Hindlimb muscle (tissue), 1 donor: ENCODE measurements around the gene ZBTB34. TPM values are rescaled to one million over a fixed set of nuclear protein-coding genes. Genes with fewer than 3 reads are reported as not detected.
A peak's percentile ranks its signal among the peaks of the same experiment; 100 is the strongest.

Experiments
- DNase-seq: peaks from one replicate; pipeline ENCODE4 v3.0.0-alpha.2; 2013
- polyA plus RNA-seq: library from polyadenylated mRNA; unstranded; fragments of 120-200 nt; gene quantifications from one replicate; pipeline ENCODE4 v1.2.1, GENCODE V29; 2013; ENCODE audit not compliant: insufficient read length

ZBTB34 gene
- polyA plus RNA-seq, 1 donor, result 11.0 TPM

DNA sequence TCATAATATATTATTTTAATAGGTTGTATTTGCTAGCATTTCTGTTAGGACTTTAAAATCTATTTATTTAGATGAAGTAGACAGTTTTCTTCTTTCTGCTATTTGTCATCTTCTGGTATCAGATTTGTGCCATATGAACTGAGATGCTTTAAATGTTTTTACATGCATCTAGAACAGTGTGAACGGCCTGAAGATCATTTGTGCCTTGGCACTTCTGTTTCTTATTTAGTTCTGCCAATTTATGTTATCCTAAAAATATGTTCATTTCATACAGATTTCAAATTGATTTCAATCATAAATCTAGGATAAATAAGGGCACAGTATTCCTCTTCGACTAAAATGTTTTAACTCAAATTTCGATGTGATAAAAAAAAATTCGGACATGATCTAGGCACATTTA lies 16.1 kb downstream of the ZBTB34 start:
- no peak for DNase-seq

- no peak for DNase-seq
Measured at GRCh38 chr9:126877418-126877817, 17.0 kb downstream of the ZBTB34 start.

DNA sequence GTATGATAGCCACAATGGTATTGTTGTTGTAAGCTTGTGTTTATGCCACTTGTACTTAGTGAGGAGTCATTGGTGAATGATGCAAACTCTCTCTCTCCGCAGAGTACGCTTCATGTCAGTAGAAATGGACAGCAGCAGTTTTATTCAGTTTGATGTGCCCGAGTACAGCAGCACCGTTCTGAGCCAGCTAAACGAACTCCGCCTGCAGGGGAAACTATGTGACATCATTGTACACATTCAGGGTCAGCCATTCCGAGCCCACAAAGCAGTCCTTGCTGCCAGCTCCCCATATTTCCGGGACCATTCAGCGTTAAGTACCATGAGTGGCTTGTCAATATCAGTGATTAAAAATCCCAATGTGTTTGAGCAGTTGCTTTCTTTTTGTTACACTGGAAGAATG lies 18.8 kb downstream of the ZBTB34 start:
- no peak for DNase-seq

DNA sequence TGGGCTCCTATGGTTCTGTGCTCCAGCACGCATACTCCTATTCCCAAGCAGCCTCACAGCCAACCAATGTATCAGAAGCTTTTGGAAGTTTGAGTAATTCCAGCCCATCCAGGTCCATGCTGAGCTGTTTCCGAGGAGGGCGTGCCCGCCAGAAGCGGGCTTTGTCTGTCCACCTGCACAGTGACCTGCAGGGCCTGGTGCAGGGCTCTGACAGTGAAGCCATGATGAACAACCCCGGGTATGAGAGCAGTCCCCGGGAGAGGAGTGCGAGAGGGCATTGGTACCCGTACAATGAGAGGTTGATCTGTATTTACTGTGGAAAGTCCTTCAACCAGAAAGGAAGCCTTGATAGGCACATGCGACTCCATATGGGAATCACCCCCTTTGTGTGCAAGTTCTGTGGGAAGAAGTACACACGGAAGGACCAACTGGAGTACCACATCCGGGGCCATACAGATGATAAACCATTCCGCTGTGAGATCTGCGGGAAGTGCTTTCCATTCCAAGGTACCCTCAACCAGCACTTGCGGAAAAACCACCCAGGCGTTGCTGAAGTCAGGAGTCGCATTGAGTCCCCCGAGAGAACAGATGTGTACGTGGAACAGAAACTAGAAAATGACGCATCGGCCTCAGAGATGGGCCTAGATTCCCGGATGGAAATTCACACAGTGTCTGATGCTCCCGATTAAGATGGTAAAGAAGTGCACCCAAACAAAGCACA lies 19.9 kb downstream of the ZBTB34 start:
- no peak for DNase-seq

- no peak for DNase-seq
Measured at GRCh38 chr9:126880947-126881332, 20.5 kb downstream of the ZBTB34 start.

GRCh38 chr9:126882746-126883145 lies 22.3 kb downstream of the ZBTB34 start:
- DNase-seq, result no peak

- DNase-seq, result no peak
Measured at GRCh38 chr9:126883636-126884035, 23.2 kb downstream of the ZBTB34 start.

GRCh38 chr9:126885131-126885641 lies 24.7 kb downstream of the ZBTB34 start:
- no peak for DNase-seq

DNA sequence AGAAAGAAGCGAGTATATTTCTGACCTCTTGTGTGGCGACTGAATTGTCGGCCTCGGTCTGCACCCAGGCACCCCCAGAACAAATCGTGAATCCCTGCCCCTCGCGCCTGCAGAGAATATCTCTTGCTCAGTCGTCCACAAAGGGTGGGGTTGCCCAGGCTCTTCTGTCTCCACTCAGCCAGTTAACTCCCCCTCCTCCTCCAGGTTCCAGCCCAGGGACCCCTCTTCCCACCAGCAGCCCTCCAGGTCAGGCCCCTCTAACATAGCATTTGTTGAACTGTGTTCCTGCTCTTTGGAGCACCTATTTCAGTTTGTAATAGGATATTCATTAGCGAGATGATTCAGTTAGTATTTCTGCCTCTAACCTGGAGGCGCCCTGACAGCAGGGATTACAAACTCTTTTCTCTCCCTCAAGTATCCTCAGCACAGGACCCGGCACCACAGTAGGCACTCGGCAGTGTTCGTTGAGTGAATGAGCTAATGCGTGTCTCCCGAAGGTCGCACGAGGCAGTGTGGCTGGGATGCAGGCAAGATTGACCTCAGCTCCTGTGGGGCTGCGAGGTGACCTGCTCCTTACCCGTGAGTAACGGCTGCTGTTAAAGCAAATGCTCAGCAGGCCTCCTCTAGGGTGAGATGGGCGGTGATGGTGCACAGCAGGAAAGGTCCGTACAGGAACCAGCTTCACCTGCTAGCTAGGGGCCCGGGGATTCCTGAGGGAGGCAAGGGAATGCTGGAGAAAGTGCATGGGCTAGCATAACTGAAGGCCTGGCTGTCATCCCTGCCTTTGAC lies 25.8 kb downstream of the ZBTB34 start:
- no peak for DNase-seq

- DNase-seq, result no peak
Measured at GRCh38 chr9:126886897-126887296, 26.5 kb downstream of the ZBTB34 start.

- DNase-seq, result no peak
Measured at GRCh38 chr9:126891676-126892075, 31.2 kb downstream of the ZBTB34 start.

DNA sequence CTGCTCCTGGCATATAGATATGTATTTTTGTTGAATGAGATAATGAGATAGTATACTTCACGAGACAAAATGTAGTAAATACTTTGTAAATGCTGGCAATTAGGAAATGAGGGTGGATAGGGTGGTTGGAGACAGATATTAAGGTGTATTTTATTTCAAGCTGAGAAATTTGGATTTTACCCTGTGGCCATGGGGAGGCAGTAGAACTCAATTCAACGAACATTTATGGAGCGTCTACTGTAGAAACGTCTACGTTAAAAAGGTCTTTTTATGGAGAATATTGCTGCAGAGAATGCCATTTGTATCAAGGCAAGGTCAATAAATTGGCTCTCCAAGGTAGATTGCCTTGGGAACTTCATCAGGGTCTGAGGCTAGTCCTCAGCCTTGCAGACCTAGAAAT lies 32.6 kb downstream of the ZBTB34 start:
- no peak for DNase-seq

- no peak for DNase-seq
Measured at GRCh38 chr9:126894052-126894603, 33.7 kb downstream of the ZBTB34 start.

GRCh38 chr9:126902210-126902609 lies 41.8 kb downstream of the ZBTB34 start:
- DNase-seq, result no peak

GRCh38 chr9:126904586-126904985 lies 44.1 kb downstream of the ZBTB34 start:
- no peak for DNase-seq

GRCh38 chr9:126906091-126906490 lies 45.7 kb downstream of the ZBTB34 start:
- no peak for DNase-seq

DNA sequence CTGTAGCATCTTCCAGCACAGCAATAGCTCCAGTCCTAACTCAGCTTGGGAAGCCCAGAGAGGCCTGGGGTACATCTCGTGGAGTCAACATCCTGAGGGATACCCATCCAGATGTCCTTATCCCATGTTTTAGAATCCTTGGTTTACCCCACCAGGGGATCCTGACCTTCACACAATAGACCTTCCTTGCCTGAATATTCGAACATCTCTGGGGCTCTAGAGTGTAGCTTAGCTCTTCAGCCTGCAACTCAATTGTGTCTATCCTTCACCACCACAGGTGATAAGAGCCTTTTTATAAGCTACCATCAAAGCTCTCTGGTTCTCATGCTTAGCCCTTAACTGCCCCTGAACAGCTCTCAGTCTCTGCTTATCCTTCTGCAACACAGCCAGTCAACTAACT lies 46.6 kb downstream of the ZBTB34 start:
- no peak for DNase-seq

DNA sequence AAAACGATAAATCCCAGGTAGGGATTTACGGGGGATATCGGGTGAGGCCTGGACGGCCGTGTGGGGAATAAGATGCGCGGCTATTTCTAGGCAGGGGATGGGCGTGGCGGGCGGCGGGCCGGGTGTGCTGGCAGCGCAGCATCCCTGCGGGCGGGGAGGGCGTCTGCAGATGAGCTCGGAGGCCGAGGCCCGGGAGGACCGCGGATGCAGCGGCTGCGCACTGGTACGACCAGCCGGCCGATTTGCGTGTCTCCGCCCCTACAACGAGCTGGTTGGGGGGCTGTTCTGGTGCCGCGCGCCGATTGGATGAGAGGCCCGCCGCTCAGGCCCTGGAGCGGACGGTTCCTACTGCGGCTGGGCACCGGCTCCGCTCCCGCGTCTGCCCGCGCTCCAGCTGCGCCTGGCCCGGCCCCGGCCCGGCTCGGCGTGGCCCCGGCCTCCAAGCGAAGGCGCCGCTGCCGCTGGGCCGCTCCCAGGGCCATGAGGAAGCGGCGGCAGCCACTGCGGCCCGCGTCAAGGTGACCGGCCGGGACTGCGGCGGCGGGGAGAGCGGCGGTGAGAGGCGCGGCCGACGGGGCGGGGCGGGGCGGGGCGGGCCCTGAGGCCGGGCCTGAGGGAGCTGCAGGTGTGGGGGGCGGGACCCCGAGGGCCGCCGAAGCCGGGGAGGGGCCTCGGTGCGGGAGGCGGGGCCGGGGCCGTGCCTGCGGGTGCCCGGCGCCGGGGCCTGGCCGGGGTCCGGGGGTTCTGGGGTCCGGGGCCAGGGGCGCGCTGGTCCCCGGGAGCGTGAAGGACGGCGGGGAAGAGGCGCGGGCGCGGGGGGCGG lies 54.2 kb downstream of the ZBTB34 start, which contains the start of gene RALGPS1:
TSS of gene RALGPS1 (plus strand) at position 325 of the 823 bp plus-strand sequence. CDS start 47,508 bp downstream, outside the sequence.
- DNase-seq, result peak; percentile 92

DNA sequence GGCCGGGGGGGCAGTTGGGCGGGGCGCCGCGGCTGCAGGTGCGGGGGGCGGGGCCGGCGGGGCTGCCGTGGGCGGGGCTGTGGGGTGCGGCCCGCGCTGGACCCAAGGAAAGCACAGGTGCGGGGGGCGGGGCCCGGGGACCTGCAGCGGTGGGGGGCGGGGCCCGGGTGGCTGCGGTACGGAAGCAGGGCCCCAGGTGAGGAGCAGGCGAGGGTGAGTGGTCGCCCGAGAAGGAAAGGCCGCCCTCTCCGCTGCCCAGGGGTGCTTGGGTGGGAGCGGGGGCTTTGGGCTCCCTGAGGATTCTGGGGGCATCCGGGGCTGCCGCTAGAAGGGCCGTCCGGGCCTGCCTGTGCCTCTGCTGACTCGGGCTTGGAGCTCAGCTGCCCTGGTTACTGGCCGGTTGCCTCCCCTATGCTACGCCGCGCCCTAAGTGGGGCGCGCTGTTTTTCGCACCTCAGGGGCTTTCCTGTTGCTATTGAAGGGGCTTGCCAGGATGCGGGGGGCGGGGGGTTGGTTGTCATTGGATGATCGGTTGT lies 54.9 kb downstream of the ZBTB34 start:
- DNase-seq, result no peak

- no peak for DNase-seq
Measured at GRCh38 chr9:126915846-126916543, 55.6 kb downstream of the ZBTB34 start.

DNA sequence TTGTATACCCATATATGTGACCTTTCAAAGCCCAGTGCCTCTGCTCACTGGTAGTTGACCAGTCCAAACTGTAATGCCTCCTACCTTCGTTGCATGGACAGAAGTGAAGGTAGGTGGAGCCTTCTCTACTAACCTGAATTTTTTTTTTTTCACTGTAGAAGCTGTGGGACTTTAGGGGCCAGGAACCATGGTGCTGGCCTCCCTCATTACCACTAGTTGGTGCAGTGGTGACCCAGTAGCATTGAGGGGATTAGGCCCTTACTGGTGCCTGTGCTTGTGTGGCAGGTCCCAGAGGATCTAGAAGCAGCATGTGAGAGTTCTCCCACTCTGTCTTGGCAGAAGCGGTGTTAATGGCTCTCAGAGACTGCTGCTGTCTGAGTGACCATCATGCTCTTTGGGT lies 56.5 kb downstream of the ZBTB34 start:
- DNase-seq, result no peak

- DNase-seq, result no peak
Measured at GRCh38 chr9:126919193-126919592, 58.8 kb downstream of the ZBTB34 start.
